ENCODE results near the gene DYNLL1.

Gene DYNLL1

GRCh38 chr12:120534703-120535655 lies 39.1 kb downstream of the DYNLL1 start:
- Histone ChIP-seq H2AK5ac (ENCODE audit: low read length) (peak overlapping the region; percentile 58), H3K9me3 (ENCODE audit: insufficient read depth, low read depth, low read length) (no peaks in the 10 kb centered on the region), H3K4me1 (ENCODE audit: control insufficient read depth in 1 of 2, insufficient read depth in 2 of 2, low read length in 2 of 2) (peaks cover 6% of the 10 kb centered on the region in 2 experiments), H2BK12ac (ENCODE audit: low read length) (no peak overlapping the region), H3K18ac (ENCODE audit: low read length) (peak overlapping the region; percentile 86), H3K14ac (ENCODE audit: low read length) (peak overlapping the region; percentile 83), H3K79me1 (ENCODE audit: low read length) (peaks cover 7% of the 10 kb centered on the region), H3K36me3 (ENCODE audit: control insufficient read depth in 1 of 2, insufficient read depth in 2 of 2, low read length in 2 of 2) (peaks cover 2 to 5% of the 10 kb centered on the region in 2 experiments), H3K9ac (ENCODE audit: low read length) (peak overlapping the region; percentile 99), H2BK5ac (ENCODE audit: low read depth, low read length, poor library complexity) (peak overlapping the region; percentile 72), H3K23ac (ENCODE audit: low read length) (no peak overlapping the region), H4K12ac (ENCODE audit: low read depth, low read length) (peak overlapping the region; percentile 75), H2BK120ac (ENCODE audit: insufficient read depth, low read length, poor library complexity) (peak overlapping the region; percentile 67), H4K8ac (ENCODE audit: low read depth, low read length) (peak overlapping the region; percentile 76), H3K27ac (ENCODE audit: low read depth, low read length) (peak overlapping the region; percentile 51), H4K91ac (ENCODE audit: low read depth, low read length) (peak overlapping the region; percentile 86), H3K27me3 (ENCODE audit: insufficient read depth, low read length) (no peaks in the 10 kb centered on the region), H3K79me2 (ENCODE audit: control insufficient read depth, insufficient read depth, low read length, poor library complexity) (peaks cover 23% of the 10 kb centered on the region), H3K4me3 (ENCODE audit: low read depth, low read length) (peak overlapping the region; percentile 99), H3K4ac (ENCODE audit: low read depth, low read length) (peak overlapping the region; percentile 89), H2AFZ (ENCODE audit: insufficient read depth, low read length, poor library complexity) (peak overlapping the region; percentile 89), H3K4me2 (ENCODE audit: low read length) (peak overlapping the region; percentile 61)
- WGBS (ENCODE audit: extremely low coverage, insufficient coverage, insufficient read length) = no CpG with 5 or more reads among the region's 52 CpGs
- DNase-seq = peak in 1 of 2 donors; percentile 58

- Histone ChIP-seq H3K9me3 (ENCODE audit: insufficient read depth, low read depth, low read length) (no peaks in the 10 kb centered on the region), H3K23ac (ENCODE audit: low read length) (no peak overlapping the region), H2AFZ (ENCODE audit: insufficient read depth, low read length, poor library complexity) (no peak overlapping the region), H3K9ac (ENCODE audit: low read length) (no peak overlapping the region), H3K79me2 (ENCODE audit: control insufficient read depth, insufficient read depth, low read length, poor library complexity) (peaks cover 23% of the 10 kb centered on the region), H4K12ac (ENCODE audit: low read depth, low read length) (no peak overlapping the region), H3K14ac (ENCODE audit: low read length) (no peak overlapping the region), H3K36me3 (ENCODE audit: control insufficient read depth in 1 of 2, insufficient read depth in 2 of 2, low read length in 2 of 2) (peaks cover 2 to 5% of the 10 kb centered on the region in 2 experiments), H2AK5ac (ENCODE audit: low read length) (no peak overlapping the region), H2BK5ac (ENCODE audit: low read depth, low read length, poor library complexity) (no peak overlapping the region), H3K79me1 (ENCODE audit: low read length) (peaks cover 7% of the 10 kb centered on the region), H3K4me1 (ENCODE audit: control insufficient read depth in 1 of 2, insufficient read depth in 2 of 2, low read length in 2 of 2) (peaks cover 6% of the 10 kb centered on the region in 2 experiments), H4K91ac (ENCODE audit: low read depth, low read length) (no peak overlapping the region), H3K18ac (ENCODE audit: low read length) (no peak overlapping the region), H2BK120ac (ENCODE audit: insufficient read depth, low read length, poor library complexity) (no peak overlapping the region), H2BK12ac (ENCODE audit: low read length) (no peak overlapping the region), H4K8ac (ENCODE audit: low read depth, low read length) (no peak overlapping the region), H3K4ac (ENCODE audit: low read depth, low read length) (peak overlapping the region; percentile 77), H3K4me2 (ENCODE audit: low read length) (peak overlapping the region; percentile 57), H3K27me3 (ENCODE audit: insufficient read depth, low read length) (no peaks in the 10 kb centered on the region), H3K27ac (ENCODE audit: low read depth, low read length) (no peak overlapping the region), H3K4me3 (ENCODE audit: low read depth, low read length) (no peak overlapping the region)
- no CpG with 5 or more reads among the region's 13 CpGs for WGBS (ENCODE audit: extremely low coverage, insufficient coverage, insufficient read length)
- peak; percentile 35 to 66 for DNase-seq
Measured at GRCh38 chr12:120536064-120536791, 40.3 kb downstream of the DYNLL1 start.

- Histone ChIP-seq H3K27ac (ENCODE audit: low read depth, low read length) (no peak overlapping the region), H4K91ac (ENCODE audit: low read depth, low read length) (no peak overlapping the region), H3K79me1 (ENCODE audit: low read length) (peaks cover 7% of the 10 kb centered on the region), H2AFZ (ENCODE audit: insufficient read depth, low read length, poor library complexity) (no peak overlapping the region), H3K36me3 (ENCODE audit: control insufficient read depth in 1 of 2, insufficient read depth in 2 of 2, low read length in 2 of 2) (peaks cover 5 to 8% of the 10 kb centered on the region in 2 experiments), H3K9ac (ENCODE audit: low read length) (no peak overlapping the region), H3K9me3 (ENCODE audit: insufficient read depth, low read depth, low read length) (no peaks in the 10 kb centered on the region), H4K8ac (ENCODE audit: low read depth, low read length) (no peak overlapping the region), H3K4me1 (ENCODE audit: control insufficient read depth in 1 of 2, insufficient read depth in 2 of 2, low read length in 2 of 2) (peaks cover 6% of the 10 kb centered on the region in 2 experiments), H3K4me2 (ENCODE audit: low read length) (no peak overlapping the region), H2BK12ac (ENCODE audit: low read length) (no peak overlapping the region), H3K4ac (ENCODE audit: low read depth, low read length) (peak overlapping the region; percentile 77), H3K23ac (ENCODE audit: low read length) (peak overlapping the region; percentile 30), H4K12ac (ENCODE audit: low read depth, low read length) (no peak overlapping the region), H3K79me2 (ENCODE audit: control insufficient read depth, insufficient read depth, low read length, poor library complexity) (peaks cover 26% of the 10 kb centered on the region), H3K14ac (ENCODE audit: low read length) (no peak overlapping the region), H2BK120ac (ENCODE audit: insufficient read depth, low read length, poor library complexity) (no peak overlapping the region), H2AK5ac (ENCODE audit: low read length) (no peak overlapping the region), H2BK5ac (ENCODE audit: low read depth, low read length, poor library complexity) (no peak overlapping the region), H3K4me3 (ENCODE audit: low read depth, low read length) (no peak overlapping the region), H3K18ac (ENCODE audit: low read length) (no peak overlapping the region), H3K27me3 (ENCODE audit: insufficient read depth, low read length) (no peaks in the 10 kb centered on the region)
- no peak for DNase-seq
- WGBS (ENCODE audit: extremely low coverage, insufficient coverage, insufficient read length) = no CpG with 5 or more reads among the region's 4 CpGs
Measured at GRCh38 chr12:120537856-120538220, 41.9 kb downstream of the DYNLL1 start.

GRCh38 chr12:120538281-120539156 lies 42.6 kb downstream of the DYNLL1 start:
- no CpG with 5 or more reads among the region's 6 CpGs for WGBS (ENCODE audit: extremely low coverage, insufficient coverage, insufficient read length)

More at GRCh38 chr12:120538281-120539156, 42.6 kb downstream of the DYNLL1 start:
- Histone ChIP-seq H2BK12ac (ENCODE audit: low read length) (no peak overlapping the region), H3K23ac (ENCODE audit: low read length) (no peak overlapping the region), H2BK5ac (ENCODE audit: low read depth, low read length, poor library complexity) (no peak overlapping the region), H3K4ac (ENCODE audit: low read depth, low read length) (peak overlapping the region; percentile 61), H3K4me2 (ENCODE audit: low read length) (no peak overlapping the region), H3K9ac (ENCODE audit: low read length) (no peak overlapping the region), H3K18ac (ENCODE audit: low read length) (no peak overlapping the region), H2AFZ (ENCODE audit: insufficient read depth, low read length, poor library complexity) (no peak overlapping the region), H3K9me3 (ENCODE audit: insufficient read depth, low read depth, low read length) (no peaks in the 10 kb centered on the region), H3K4me1 (ENCODE audit: control insufficient read depth in 1 of 2, insufficient read depth in 2 of 2, low read length in 2 of 2) (peaks cover 6% of the 10 kb centered on the region in 2 experiments), H4K91ac (ENCODE audit: low read depth, low read length) (no peak overlapping the region), H3K36me3 (ENCODE audit: control insufficient read depth in 1 of 2, insufficient read depth in 2 of 2, low read length in 2 of 2) (peaks cover 6 to 8% of the 10 kb centered on the region in 2 experiments), H3K79me1 (ENCODE audit: low read length) (peaks cover 7% of the 10 kb centered on the region), H3K27ac (ENCODE audit: low read depth, low read length) (no peak overlapping the region), H3K14ac (ENCODE audit: low read length) (no peak overlapping the region), H3K4me3 (ENCODE audit: low read depth, low read length) (no peak overlapping the region), H4K12ac (ENCODE audit: low read depth, low read length) (no peak overlapping the region), H3K27me3 (ENCODE audit: insufficient read depth, low read length) (no peaks in the 10 kb centered on the region), H2AK5ac (ENCODE audit: low read length) (no peak overlapping the region), H3K79me2 (ENCODE audit: control insufficient read depth, insufficient read depth, low read length, poor library complexity) (peaks cover 30% of the 10 kb centered on the region), H4K8ac (ENCODE audit: low read depth, low read length) (no peak overlapping the region), H2BK120ac (ENCODE audit: insufficient read depth, low read length, poor library complexity) (no peak overlapping the region)
- peak in 1 of 2 donors; percentile 22 for DNase-seq
